Panc1 (cell line): ENCODE measurements around the gene LRRK1. TPM values are rescaled to one million over a fixed set of nuclear protein-coding genes. Genes with fewer than 3 reads are reported as not detected.
A peak's percentile ranks its signal among the peaks of the same experiment; 100 is the strongest.

ENCODE experiments used
- ATAC-seq: fragments of 200-7000 bp; cut with Tn5 transposase; 2 replicates; pipeline ENCODE4 v1.9.1; 2020; ENCODE audit warnings: mild to moderate bottlenecking, moderate library complexity
- BruUV-seq: library from RNA; stranded (reverse); fragments of 400-500 nt; replicated peaks from 2 replicates; lab custom pipeline; 2021; lab: Mats Ljungman, UMichigan
- CTCF ChIA-PET: fragments of 300-600 bp; sonication (Branson Sonifier 250); formaldehyde crosslinking; loops from one replicate; lab custom pipeline; 2022; ENCODE audit warnings: antibody characterized with exemption; lab: Charles Lee
- POLR2A ChIA-PET: fragments of 300-600 bp; sonication (Branson Sonifier 250); formaldehyde crosslinking; loops from one replicate; lab custom pipeline; 2022; ENCODE audit warnings: antibody characterized with exemption; lab: Charles Lee
- DNase-seq: peaks from one replicate; pipeline ENCODE4 v3.0.0-alpha.2; 2010; ENCODE audit warnings: low read depth, low spot score
- H3K27ac ChIP-seq: 2 replicates; pipeline ENCODE4 v1.5.1; 2011; ENCODE audit warnings: mild to moderate bottlenecking, low read length, inconsistent platforms
- H3K27me3 ChIP-seq: fragments of 200-500 bp; sonication (Bioruptor generic); 2 replicates; pipeline ENCODE4 v1.6.0; 2014; ENCODE audit warnings: low read length, inconsistent platforms; ENCODE audit not compliant: control insufficient read depth, insufficient read depth
- H3K36me3 ChIP-seq: fragments of 200-500 bp; sonication (Bioruptor generic); 2 replicates; pipeline ENCODE4 v1.5.1; 2014; ENCODE audit warnings: inconsistent platforms, mild to moderate bottlenecking, low read length, moderate library complexity; ENCODE audit not compliant: control insufficient read depth, insufficient read depth
- H3K4me1 ChIP-seq: 2 replicates; pipeline ENCODE4 v1.5.1; 2011; ENCODE audit warnings: inconsistent platforms, mild to moderate bottlenecking, low read length, moderate library complexity; ENCODE audit not compliant: control insufficient read depth, insufficient read depth
- H3K4me3 ChIP-seq, 2 experiments: 2 replicates each; pipeline ENCODE4 v1.5.1; 2011 to 2012; ENCODE audit warnings: low read depth in 2 of 2, low read length in 2 of 2, mild to moderate bottlenecking in 2 of 2, inconsistent platforms in 1 of 2, moderate library complexity in 1 of 2
- H3K9me3 ChIP-seq: fragments of 200-500 bp; sonication (Bioruptor generic); 2 replicates; pipeline ENCODE4 v1.5.1; 2014; ENCODE audit warnings: low read depth, mild to moderate bottlenecking, inconsistent platforms, low read length, moderate library complexity; ENCODE audit not compliant: control insufficient read depth, insufficient read depth
- POLR2AphosphoS5 ChIP-seq: IDR thresholded peaks from 2 replicates; pipeline ENCODE4 v1.6.1; 2012; ENCODE audit warnings: mild to moderate bottlenecking, low read depth, low read length, moderate library complexity
- REST ChIP-seq, 2 experiments: IDR thresholded peaks; 2 replicates each; pipeline ENCODE4 v1.6.1; 2011 to 2012; ENCODE audit warnings: low read depth in 2 of 2, control low read depth in 1 of 2, low read length in 1 of 2, mild to moderate bottlenecking in 1 of 2, moderate library complexity in 1 of 2; ENCODE audit not compliant: insufficient read depth in 1 of 2
- SIN3A ChIP-seq: IDR thresholded peaks from 2 replicates; pipeline ENCODE4 v1.6.1; 2012; ENCODE audit warnings: low read depth, mild to moderate bottlenecking, low read length, moderate library complexity, borderline replicate concordance; ENCODE audit not compliant: insufficient read depth
- TCF7L2 ChIP-seq: IDR thresholded peaks from 2 replicates; pipeline ENCODE4 v1.6.1; 2011; ENCODE audit warnings: mild to moderate bottlenecking, low read depth, low read length, inconsistent platforms
- in situ Hi-C: cut with HindIII; loops from 2 replicates; pipeline ENCODE4 v1.10.0; 2016; ENCODE audit warnings: low sequenced_read_pairs, low pct_unique_long_range_greater_than_20kb
- intact Hi-C: fragments of 100-400 bp; cut with micrococcal nuclease; formaldehyde crosslinking; loops from one replicate; pipeline ENCODE4 v1.10.0; 2022; ENCODE audit not compliant: unreplicated experiment
- total RNA-seq: library from RNA; stranded (reverse); gene quantifications from one replicate; pipeline ENCODE4 v1.2.1, GENCODE V29; 2021; ENCODE audit not compliant: unreplicated experiment
- TF ChIP-seq, protein P1 (sequence below): fragments of 450-650 bp; IDR thresholded peaks from 2 replicates; pipeline ENCODE4 v1.5.1; 2017; ENCODE audit warnings: mild to moderate bottlenecking

The LRRK1 gene
- total RNA-seq, 1 experiment from 2014 or later = 88.0 TPM

- intact Hi-C loops (no loop called here), in situ Hi-C loops (no loop called here)
- Histone ChIP-seq H3K27me3 (no peaks in the 10 kb centered on the region), H3K4me1 (peaks cover 47% of the 10 kb centered on the region), H3K4me3 (no peak overlapping the region; a peak in 1 of 4 replicates), H3K36me3 (no peaks in the 10 kb centered on the region), H3K9me3 (no peaks in the 10 kb centered on the region), H3K27ac (peak overlapping the region; percentile 86)
- ChIA-PET POLR2A (interaction anchor here (0.6 kb wide), 1 partner anchor 58 kb away, joined by 7 read pairs; no protein-coding TSS in a partner anchor), CTCF (no interaction called here)
- peak; percentile 80 for ATAC-seq
- no peak for TF ChIP-seq TCF7L2
- TF ChIP-seq, protein P1, sequence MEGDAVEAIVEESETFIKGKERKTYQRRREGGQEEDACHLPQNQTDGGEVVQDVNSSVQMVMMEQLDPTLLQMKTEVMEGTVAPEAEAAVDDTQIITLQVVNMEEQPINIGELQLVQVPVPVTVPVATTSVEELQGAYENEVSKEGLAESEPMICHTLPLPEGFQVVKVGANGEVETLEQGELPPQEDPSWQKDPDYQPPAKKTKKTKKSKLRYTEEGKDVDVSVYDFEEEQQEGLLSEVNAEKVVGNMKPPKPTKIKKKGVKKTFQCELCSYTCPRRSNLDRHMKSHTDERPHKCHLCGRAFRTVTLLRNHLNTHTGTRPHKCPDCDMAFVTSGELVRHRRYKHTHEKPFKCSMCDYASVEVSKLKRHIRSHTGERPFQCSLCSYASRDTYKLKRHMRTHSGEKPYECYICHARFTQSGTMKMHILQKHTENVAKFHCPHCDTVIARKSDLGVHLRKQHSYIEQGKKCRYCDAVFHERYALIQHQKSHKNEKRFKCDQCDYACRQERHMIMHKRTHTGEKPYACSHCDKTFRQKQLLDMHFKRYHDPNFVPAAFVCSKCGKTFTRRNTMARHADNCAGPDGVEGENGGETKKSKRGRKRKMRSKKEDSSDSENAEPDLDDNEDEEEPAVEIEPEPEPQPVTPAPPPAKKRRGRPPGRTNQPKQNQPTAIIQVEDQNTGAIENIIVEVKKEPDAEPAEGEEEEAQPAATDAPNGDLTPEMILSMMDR = no peak
- TF ChIP-seq REST (IDR thresholded peaks at IDR 0.05; ENCODE audit: insufficient read depth in 1 of 2, low read depth in 2 of 2, low read length in 1 of 2) = no peak
- no peak for TF ChIP-seq SIN3A
- no peak for TF ChIP-seq POLR2AphosphoS5
- BruUV-seq = no TSS peak
- no peak for DNase-seq
Measured at GRCh38 chr15:100941536-100941935, 22.4 kb downstream of the LRRK1 start.

DNA sequence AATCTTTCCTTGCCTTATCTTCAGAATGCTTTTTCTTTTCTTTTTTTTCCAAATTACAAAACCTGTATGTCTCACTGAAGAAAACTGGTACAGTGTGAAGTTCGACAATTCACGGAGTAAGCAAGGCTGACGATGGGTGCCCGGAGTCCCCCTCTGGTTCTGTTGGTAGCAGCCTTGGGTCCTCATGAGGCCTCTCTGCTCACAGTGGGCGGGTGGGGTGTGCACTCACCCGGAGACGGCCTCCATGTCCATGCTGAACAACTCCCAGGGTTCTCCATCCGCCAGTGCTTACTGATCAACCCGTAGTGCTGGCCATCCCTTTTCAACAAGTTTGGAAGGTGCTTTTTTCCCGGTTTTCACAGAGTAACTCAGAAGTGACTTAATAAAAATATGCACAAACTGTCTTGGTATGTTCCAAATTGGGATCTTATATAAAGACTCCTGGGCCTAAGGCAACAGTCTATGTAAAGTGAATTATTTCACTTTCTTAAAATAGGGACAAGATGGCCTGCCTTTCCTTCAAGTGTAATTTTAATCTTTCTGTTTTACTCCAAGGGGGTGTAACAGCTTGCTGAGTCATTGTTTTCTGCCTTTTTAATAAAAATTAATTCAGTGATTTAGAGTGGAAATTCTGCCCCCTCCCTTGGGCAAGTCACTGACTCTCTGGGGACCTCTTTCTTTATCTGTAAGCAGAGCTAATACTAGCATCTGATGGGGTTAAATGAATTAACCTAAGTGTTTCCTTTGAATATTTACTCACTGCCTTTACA is 23.7 kb downstream of the LRRK1 start:
- CTCF ChIA-PET = interaction anchor here (3.0 kb wide), 1 partner anchor 65 kb away, joined by 15 read pairs; no protein-coding TSS in a partner anchor
- in situ Hi-C loops (no loop called here), intact Hi-C loops (no loop called here)
- no peak overlapping the region for H3K4me3 ChIP-seq
- POLR2A ChIA-PET = no interaction called here
- H3K36me3 ChIP-seq = no peaks in the 10 kb centered on the region
- H3K27me3 ChIP-seq = no peaks in the 10 kb centered on the region
- TF ChIP-seq, protein P1 = no peak
- TF ChIP-seq SIN3A = no peak
- no peak for TF ChIP-seq TCF7L2
- no peak for TF ChIP-seq POLR2AphosphoS5
- no peak for TF ChIP-seq REST (IDR thresholded peaks at IDR 0.05; ENCODE audit: insufficient read depth in 1 of 2, low read depth in 2 of 2, low read length in 1 of 2)
- peaks cover 52% of the 10 kb centered on the region for H3K4me1 ChIP-seq
- no TSS peak for BruUV-seq
- peak overlapping the region; percentile 86 for H3K27ac ChIP-seq
- ATAC-seq (no peak), DNase-seq (no peak)
- H3K9me3 ChIP-seq = no peaks in the 10 kb centered on the region
